IPS DF 4.7 (cell line): ENCODE results near the gene MYO10.
"Not testable (repeated sequence)": the region's sequence is repeated elsewhere in the genome, so short reads cannot be mapped to it uniquely, and the experiment has no call there.

Source experiments
- DNase-seq: peaks from one replicate; pipeline ENCODE4 v3.0.0-alpha.2; 2013; ENCODE audit warnings: low spot score; ENCODE audit errors: extremely low read depth

Gene MYO10

GRCh38 chr5:16673241-16674201 is 262.6 kb downstream of the MYO10 start:
- DNase-seq: no peak

GRCh38 chr5:16671208-16671607 is 264.9 kb downstream of the MYO10 start:
- no peak for DNase-seq

- DNase-seq: no peak
Observed at GRCh38 chr5:16669776-16670175, 266.3 kb downstream of the MYO10 start.

- DNase-seq: no peak
Observed at GRCh38 chr5:16668631-16669030, 267.5 kb downstream of the MYO10 start.

DNA sequence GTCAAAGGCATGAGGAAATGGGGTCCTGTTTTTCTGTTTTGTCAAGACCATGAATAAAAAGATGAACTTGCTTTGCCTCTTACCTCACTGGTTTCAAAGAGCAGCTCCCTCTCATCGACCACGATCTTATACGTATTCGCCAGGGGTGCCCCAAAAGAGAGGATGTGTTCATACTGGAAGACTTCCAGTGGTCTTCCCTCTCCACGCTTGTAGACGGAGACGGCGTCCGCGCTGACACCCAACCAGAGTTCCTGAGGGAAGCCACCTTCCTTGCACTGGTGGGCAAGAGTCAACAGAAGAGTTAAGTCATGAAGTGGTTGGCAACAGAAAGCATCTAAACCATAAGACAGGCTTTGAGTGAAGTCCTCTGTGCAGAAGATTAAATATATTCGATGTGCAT is 267.9 kb downstream of the MYO10 start:
- no peak for DNase-seq

GRCh38 chr5:16666883-16667398 is 269.1 kb downstream of the MYO10 start:
- no peak for DNase-seq

- no peak for DNase-seq
Observed at GRCh38 chr5:16666130-16666882, 269.8 kb downstream of the MYO10 start.

DNA sequence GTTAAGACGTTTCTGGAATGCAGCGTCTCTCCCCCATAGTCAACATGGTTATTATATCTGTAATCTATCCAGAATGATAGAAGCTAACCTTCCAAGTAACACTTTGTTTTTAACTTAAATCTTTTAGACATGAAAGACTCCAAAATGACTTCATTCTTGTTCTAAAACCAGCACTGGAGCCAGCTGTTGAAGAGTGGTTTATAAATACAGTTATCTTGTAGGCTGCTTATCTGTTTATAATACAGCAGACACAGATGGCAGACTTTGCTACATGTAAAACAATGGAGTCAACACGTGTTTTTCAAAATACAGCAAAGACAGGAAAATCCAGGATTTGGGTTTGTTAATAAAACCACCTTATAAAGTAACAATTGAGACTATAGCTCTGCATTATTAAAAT is 270.5 kb downstream of the MYO10 start:
- DNase-seq: no peak

GRCh38 chr5:16664368-16664767 is 271.7 kb downstream of the MYO10 start:
- DNase-seq: no peak

DNA sequence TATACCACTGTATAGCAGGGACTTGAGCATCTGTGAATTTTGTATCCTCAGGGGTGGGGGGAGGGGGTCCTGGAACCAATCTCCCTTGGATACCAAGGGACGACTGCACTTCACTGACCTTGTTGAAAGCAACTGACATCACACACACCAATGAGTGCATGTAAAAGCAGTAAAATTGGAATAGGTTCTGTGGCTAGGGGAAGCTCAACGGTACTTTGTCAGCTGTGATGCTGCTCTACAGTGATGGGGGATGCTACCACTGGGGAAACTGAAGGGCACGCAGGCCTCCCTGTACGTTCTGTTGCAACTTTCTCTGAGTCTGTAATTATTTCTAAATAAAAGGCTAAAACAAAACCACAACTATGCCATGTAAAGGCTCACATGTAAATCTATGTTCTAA is 272.2 kb downstream of the MYO10 start:
- DNase-seq: no peak

GRCh38 chr5:16661713-16662112 is 274.4 kb downstream of the MYO10 start:
- no peak for DNase-seq

DNA sequence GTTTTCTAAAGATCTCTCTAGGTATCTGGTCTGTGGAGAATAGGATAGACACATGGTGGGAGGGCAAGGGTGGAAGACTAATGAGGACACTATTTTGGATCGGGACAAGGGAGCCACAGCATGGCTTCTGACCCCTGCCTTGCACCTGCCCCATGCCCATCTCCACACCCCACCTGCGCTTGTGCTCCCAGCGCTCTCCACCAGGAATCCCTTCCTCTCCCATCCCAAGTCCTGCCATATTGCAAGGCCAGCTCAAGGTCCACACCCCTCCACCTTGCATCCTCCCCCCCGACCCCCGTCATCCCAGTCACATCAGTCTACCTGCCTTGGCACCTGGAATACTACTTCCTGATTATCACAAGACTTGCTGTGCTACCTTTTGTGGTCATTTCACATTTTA is 275.1 kb downstream of the MYO10 start:
- no peak for DNase-seq

DNA sequence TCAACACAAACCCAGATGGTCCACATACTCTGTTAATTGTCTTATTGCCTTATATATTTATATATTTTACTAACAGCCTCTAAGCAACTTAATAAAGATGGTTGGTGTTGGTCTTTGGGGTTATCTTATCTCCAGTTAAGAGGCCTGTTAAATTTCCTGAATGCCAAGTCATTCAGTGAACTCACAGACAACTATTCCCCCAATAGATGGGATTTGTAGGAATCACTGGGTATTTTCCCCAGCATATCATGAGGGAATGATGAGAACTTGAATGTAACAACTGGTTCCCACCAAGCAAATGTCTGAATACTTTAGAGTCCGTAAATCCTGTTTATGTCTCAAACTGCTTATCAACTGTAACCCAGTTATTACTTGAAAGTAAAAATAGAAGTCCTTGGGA is 276.6 kb downstream of the MYO10 start:
- no peak for DNase-seq

- DNase-seq: no peak
Observed at GRCh38 chr5:16656561-16657191, 279.4 kb downstream of the MYO10 start.

DNA sequence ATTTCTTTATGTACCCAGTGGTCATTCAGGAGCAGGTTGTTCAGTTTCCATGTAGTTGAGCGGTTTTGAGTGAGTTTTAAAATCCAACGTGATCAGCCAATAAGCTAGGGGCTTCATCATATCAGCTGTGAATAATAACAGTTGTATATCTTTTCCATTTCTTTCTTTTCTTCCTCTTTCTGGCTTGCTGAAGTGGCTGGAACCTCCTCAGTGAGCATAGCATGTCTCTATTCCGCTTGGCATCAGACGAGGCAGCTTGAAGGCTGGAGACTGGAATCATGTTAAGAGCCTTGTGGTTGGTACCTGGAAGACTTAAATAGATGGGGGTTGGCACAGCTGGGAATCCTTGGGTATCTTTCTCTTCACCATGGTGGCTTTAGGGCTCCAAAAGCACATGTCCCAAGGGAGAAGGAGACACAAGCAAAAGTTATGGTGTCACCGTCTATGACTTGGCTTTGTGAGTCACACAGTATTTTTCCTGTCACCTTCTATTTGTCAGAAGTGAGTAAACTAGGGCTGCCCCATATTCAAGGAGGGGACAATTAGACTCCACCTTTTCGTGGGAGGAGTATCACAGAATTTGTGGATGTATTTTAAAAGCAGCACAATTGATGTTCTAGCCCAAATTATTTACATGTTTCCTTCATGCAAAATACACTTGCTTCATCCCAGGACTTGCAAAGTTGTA is 281.3 kb downstream of the MYO10 start:
- DNase-seq: no peak

GRCh38 chr5:16648739-16649138 is 287.3 kb downstream of the MYO10 start:
- DNase-seq: not testable (repeated sequence)

DNA sequence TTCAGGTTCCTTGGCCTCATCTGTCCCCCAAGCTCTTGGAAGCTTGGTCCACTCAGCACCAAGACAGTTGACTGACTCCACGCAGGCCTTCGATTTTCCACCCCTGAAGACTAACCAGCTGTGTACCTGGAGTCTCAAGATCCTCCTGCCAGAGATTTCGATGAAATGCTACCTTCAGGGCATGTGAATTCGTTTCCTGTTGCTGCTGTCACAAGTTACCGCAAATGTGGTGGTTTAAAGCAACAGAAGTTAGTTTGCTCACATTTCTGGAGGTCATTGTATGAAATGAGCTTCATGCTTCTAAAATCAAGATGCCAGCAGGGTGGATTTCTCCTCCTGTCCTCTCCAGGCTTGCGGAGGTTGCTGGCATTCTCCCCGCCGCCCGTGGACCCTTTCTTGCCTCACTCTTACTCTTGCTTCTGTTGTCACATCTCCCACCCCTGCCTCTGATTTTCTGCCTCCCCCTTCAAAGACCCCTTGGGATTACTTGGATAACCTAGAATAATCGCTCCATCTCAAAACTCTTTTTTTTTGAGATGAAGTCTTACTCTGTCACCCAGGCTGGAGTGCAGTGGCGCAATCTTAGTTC is 291.7 kb downstream of the MYO10 start:
- DNase-seq: no peak

DNA sequence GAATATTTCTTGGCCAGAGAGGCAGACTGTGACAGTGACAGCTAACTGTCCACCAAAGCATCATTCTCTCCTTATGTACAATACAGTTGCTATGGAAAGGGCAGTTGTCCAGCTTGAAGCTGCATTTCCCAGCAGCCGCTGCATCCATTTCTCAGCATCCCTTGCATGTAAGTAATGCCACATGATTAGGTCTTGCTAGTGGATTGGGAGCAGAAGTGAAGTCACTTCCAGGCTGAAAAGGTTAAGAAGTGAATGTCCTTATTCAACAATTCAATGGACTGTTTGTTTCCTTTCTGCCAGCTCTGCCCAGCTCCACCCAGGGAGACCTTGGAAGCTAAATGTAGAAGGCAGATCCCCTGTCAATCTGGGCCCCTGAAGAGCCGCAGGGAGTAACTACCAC is 293.2 kb downstream of the MYO10 start:
- no peak for DNase-seq

- DNase-seq: no peak
Observed at GRCh38 chr5:16639206-16639605, 296.9 kb downstream of the MYO10 start.

- no peak for DNase-seq
Observed at GRCh38 chr5:16628376-16628775, 307.7 kb downstream of the MYO10 start.
